HepG2 (cell line): ENCODE results near the gene KLF7.

Source experiments
- CEBPZ ChIP-seq: IDR thresholded peaks from 2 replicates; pipeline ENCODE4 v1.6.1; 2012; ENCODE audit warnings: low read length, improper control_type of control experiment
- CTCF ChIP-seq: sonication (generic); formaldehyde crosslinking; IDR thresholded peaks from 2 replicates; pipeline ENCODE4 v1.5.0; 2020; ENCODE audit warnings: mild to moderate bottlenecking, missing genetic modification reagents, moderate library complexity
- ETV5 ChIP-seq: IDR thresholded peaks from 2 replicates; pipeline ENCODE4 v1.6.1; 2018; ENCODE audit warnings: missing biosample characterization, missing genetic modification reagents, inconsistent platforms, borderline replicate concordance
- JUND ChIP-seq: sonication (generic); formaldehyde crosslinking; IDR thresholded peaks from 2 replicates; pipeline ENCODE4 v1.8.0; 2022; ENCODE audit warnings: mild to moderate bottlenecking, missing genetic modification reagents
- MEIS2 ChIP-seq: sonication (generic); formaldehyde crosslinking; IDR thresholded peaks from 2 replicates; pipeline ENCODE4 v1.9.0; 2021; ENCODE audit warnings: mild to moderate bottlenecking, missing genetic modification reagents
- NR2C2 ChIP-seq: sonication (generic); formaldehyde crosslinking; IDR thresholded peaks from 2 replicates; pipeline ENCODE4 v1.4.0; 2020; ENCODE audit warnings: missing genetic modification reagents, mild to moderate bottlenecking, moderate library complexity, borderline replicate concordance
- POLR2AphosphoS5 ChIP-seq: IDR thresholded peaks from 2 replicates; pipeline ENCODE4 v1.6.1; 2012; ENCODE audit warnings: low read depth, low read length
- SMARCC2 ChIP-seq: fragments of 450-650 bp; IDR thresholded peaks from 2 replicates; pipeline ENCODE4 v1.6.1; 2017; ENCODE audit warnings: antibody characterized with exemption, mild to moderate bottlenecking
- ZNF747 ChIP-seq: sonication (generic); formaldehyde crosslinking; IDR thresholded peaks from 2 replicates; pipeline ENCODE4 v1.8.1; 2023; ENCODE audit warnings: missing genetic modification reagents, mild to moderate bottlenecking, borderline replicate concordance

- TF ChIP-seq MEIS2 (no peak), CTCF (CRISPR knock-in tag) (no peak), NR2C2 (no peak), SMARCC2 (no peak), ZNF747 (CRISPR knock-in tag) (no peak), CEBPZ (no peak), POLR2AphosphoS5 (no peak), JUND (CRISPR knock-in tag) (no peak), ETV5 (CRISPR knock-in tag) (no peak)
These were observed 58.2 kb downstream of the KLF7 start for GRCh38 chr2:207107551-207107950.
